CD14-positive monocyte (primary cell): ENCODE data around the gene SLC7A5. TPM values are rescaled to one million over a fixed set of nuclear protein-coding genes. Genes with fewer than 3 reads are reported as not detected.

Experiments
- DNase-seq, 3 donors: peaks; one replicate each; pipeline ENCODE4 v3.0.0-alpha.2; 2011 to 2022
- H2AFZ ChIP-seq: 2 replicates; pipeline ENCODE4 v1.6.0; 2012; ENCODE audit warnings: mild to moderate bottlenecking, low read depth, low read length, inconsistent platforms; ENCODE audit not compliant: insufficient read depth, poor library complexity, severe bottlenecking
- H3K27ac ChIP-seq, 2 donors: 1 replicate in 1 of 2; 2 replicates in 1 of 2; pipeline ENCODE4 v1.5.1; 2012 to 2013; ENCODE audit warnings: low read length in 2 of 2, control low read depth in 1 of 2, inconsistent platforms in 1 of 2, low read depth in 1 of 2, mild to moderate bottlenecking in 1 of 2
- H3K27me3 ChIP-seq, 2 donors: one replicate each; pipeline versions ENCODE4 v1.6.0 to v1.6.1; 2011 to 2013; ENCODE audit warnings: low read length in 2 of 2; ENCODE audit not compliant: control insufficient read depth in 2 of 2, insufficient read depth in 2 of 2
- H3K36me3 ChIP-seq, 2 donors: replicated peaks in 1 of 2; 1 replicate in 1 of 2; 2 replicates in 1 of 2; pipeline versions ENCODE4 v1.5.1 to v1.6.1; 2012 to 2013; ENCODE audit warnings: low read length in 2 of 2, control low read depth in 1 of 2, inconsistent platforms in 1 of 2, mild to moderate bottlenecking in 1 of 2; ENCODE audit not compliant: insufficient read depth in 2 of 2, control insufficient read depth in 1 of 2
- H3K4me1 ChIP-seq, 2 donors: 1 replicate in 1 of 2; 2 replicates in 1 of 2; pipeline versions ENCODE4 v1.5.1 to v1.6.1; 2012 to 2013; ENCODE audit warnings: low read length in 2 of 2, control low read depth in 1 of 2, inconsistent platforms in 1 of 2, mild to moderate bottlenecking in 1 of 2, moderate library complexity in 1 of 2; ENCODE audit not compliant: insufficient read depth in 2 of 2, control insufficient read depth in 1 of 2
- H3K4me2 ChIP-seq: replicated peaks from 2 replicates; pipeline ENCODE3; 2012; ENCODE audit warnings: low read length, moderate library complexity, mild to moderate bottlenecking; ENCODE audit not compliant: poor library complexity, severe bottlenecking; ENCODE audit errors: extremely low read depth
- H3K4me3 ChIP-seq, 3 experiments: fragments of 200-600 bp in 1 of 3; sonication (generic) in 1 of 3; replicated peaks in 1 of 3; 1 replicate in 2 of 3; 2 replicates in 1 of 3; pipeline ENCODE4 v1.5.1; 2011 to 2013; ENCODE audit warnings: low read length in 3 of 3, mild to moderate bottlenecking in 3 of 3, control low read depth in 2 of 3, low read depth in 2 of 3, inconsistent platforms in 1 of 3, moderate library complexity in 1 of 3
- H3K79me2 ChIP-seq: 2 replicates; pipeline ENCODE4 v1.6.0; 2012; ENCODE audit warnings: mild to moderate bottlenecking, control low read depth, inconsistent platforms, low read length, moderate library complexity; ENCODE audit not compliant: insufficient read depth
- H3K9ac ChIP-seq: 2 replicates; pipeline ENCODE4 v1.6.0; 2017; ENCODE audit warnings: low read length, mild to moderate bottlenecking; ENCODE audit not compliant: insufficient read depth, poor library complexity, severe bottlenecking
- H3K9me3 ChIP-seq, 2 donors: replicated peaks in 1 of 2; 1 replicate in 1 of 2; 2 replicates in 1 of 2; pipeline versions ENCODE4 v1.5.1 to v1.6.1; 2012 to 2013; ENCODE audit warnings: low read length in 2 of 2, control low read depth in 1 of 2; ENCODE audit not compliant: control insufficient read depth in 1 of 2, insufficient read depth in 1 of 2
- H4K20me1 ChIP-seq: 2 replicates; pipeline ENCODE4 v1.6.0; 2012; ENCODE audit warnings: mild to moderate bottlenecking, low read length, control low read depth, moderate library complexity; ENCODE audit not compliant: insufficient read depth
- H3K27ac Mint-ChIP-seq, 7 donors: one replicate each; pipeline ENCODE4 v1.8.0; 2020; ENCODE audit warnings: mild to moderate bottlenecking in 7 of 7, mixed read lengths in 7 of 7, moderate library complexity in 6 of 7, inconsistent platforms in 2 of 7
- H3K27me3 Mint-ChIP-seq, 3 donors: one replicate each; pipeline ENCODE4 v1.8.0; 2021 to 2022; ENCODE audit warnings: low read depth in 3 of 3, mild to moderate bottlenecking in 3 of 3, mixed read lengths in 3 of 3, moderate library complexity in 3 of 3, inconsistent platforms in 1 of 3
- H3K36me3 Mint-ChIP-seq, 2 donors: one replicate each; pipeline ENCODE4 v1.8.0; 2020; ENCODE audit warnings: mixed read lengths in 2 of 2, inconsistent platforms in 1 of 2, mild to moderate bottlenecking in 1 of 2
- H3K4me1 Mint-ChIP-seq: one replicate; pipeline ENCODE4 v1.8.0; 2020; ENCODE audit warnings: mild to moderate bottlenecking, mixed read lengths
- H3K4me3 Mint-ChIP-seq, 2 donors: one replicate each; pipeline ENCODE4 v1.8.0; 2020; ENCODE audit warnings: mild to moderate bottlenecking in 2 of 2, mixed read lengths in 2 of 2, moderate library complexity in 1 of 2
- H3K9me3 Mint-ChIP-seq, 7 donors: one replicate each; pipeline ENCODE4 v1.8.0; 2020 to 2022; ENCODE audit warnings: mixed read lengths in 7 of 7, mild to moderate bottlenecking in 6 of 7, moderate library complexity in 6 of 7, inconsistent platforms in 2 of 7
- CTCF ChIP-seq: fragments of 200-600 bp; IDR thresholded peaks from one replicate; pipeline ENCODE4 v1.8.0; 2022; ENCODE audit warnings: antibody characterized with exemption, mild to moderate bottlenecking
- WGBS: methylation state at CpG from one replicate; pipeline ENCODE4 v1.1.5; 2013; ENCODE audit warnings: missing lambda C conversion rate; ENCODE audit not compliant: insufficient coverage; 5-methylcytosine and 5-hydroxymethylcytosine counted together
- intact Hi-C, 2 donors: fragments of 100-400 bp; cut with micrococcal nuclease; formaldehyde crosslinking; loops; one replicate each; pipeline versions ENCODE4 v1.15.0 to v1.15.1; 2023
- polyA plus RNA-seq, 3 donors: library from polyadenylated mRNA; depleted of rRNA in 1 of 3; unstranded in 2 of 3; stranded (reverse) in 1 of 3; fragments of 300-500 nt in 2 of 3; fragments of >200 nt in 1 of 3; fragmentation: Illumina TruSeq in 2 of 3; gene quantifications; 1 replicate in 2 of 3; 2 replicates in 1 of 3; pipeline ENCODE4 v1.2.3, GENCODE V29; 2012 to 2021
- small RNA-seq: library from RNA; depleted of rRNA; stranded (forward); fragments of <200 nt; gene quantifications from one replicate; pipeline ENCODE3, GENCODE V24; 2012; ENCODE audit warnings: low read depth; ENCODE audit not compliant: insufficient read length

Gene SLC7A5
- polyA plus RNA-seq, 3 donors: 0.40 to 5.8 (median 1.1) TPM

GRCh38 chr16:87782033-87782432 is 87.3 kb downstream of the SLC7A5 start:
- H3K9me3 ChIP-seq: peaks cover 0 to 4% of the 10 kb centered on the region in 2 donors
- H4K20me1 ChIP-seq: no peaks in the 10 kb centered on the region
- no peak for TF ChIP-seq CTCF
- H3K36me3 ChIP-seq: no peaks in the 10 kb centered on the region
- no peak overlapping the region for H3K4me3 ChIP-seq
- H2AFZ ChIP-seq: no peak overlapping the region
- no peak overlapping the region for H3K4me2 ChIP-seq
- H3K27ac Mint-ChIP-seq: no peak overlapping the region
- H3K9me3 Mint-ChIP-seq: peaks cover 0 to 12% (median 4%) of the 10 kb centered on the region in 7 donors
- peaks cover 40 to 44% of the 10 kb centered on the region in 2 donors for H3K4me1 ChIP-seq
- H3K9ac ChIP-seq: no peak overlapping the region
- H3K27me3 Mint-ChIP-seq: peaks cover 0 to 12% (median 2%) of the 10 kb centered on the region in 3 donors
- peaks cover 0 to 2% of the 10 kb centered on the region in 2 donors for H3K36me3 Mint-ChIP-seq
- H3K27me3 ChIP-seq: no peaks in the 10 kb centered on the region
- H3K4me3 Mint-ChIP-seq: no peak overlapping the region
- H3K27ac ChIP-seq: no peak overlapping the region
- DNase-seq: no peak
- intact Hi-C loops: no loop called here
- H3K4me1 Mint-ChIP-seq: peaks cover 40% of the 10 kb centered on the region
- no peaks in the 10 kb centered on the region for H3K79me2 ChIP-seq
- no CpG with 5 or more reads among the region's 4 CpGs for WGBS

GRCh38 chr16:87780385-87780989 is 88.8 kb downstream of the SLC7A5 start:
- Histone ChIP-seq H2AFZ (peak overlapping the region; percentile 54), H3K4me2 (peak overlapping the region; percentile 52)
- H3K4me1 Mint-ChIP-seq: peaks cover 40% of the 10 kb centered on the region

More at GRCh38 chr16:87780385-87780989, 88.8 kb downstream of the SLC7A5 start:
- Mint-ChIP-seq H3K4me3 (peak overlapping the region; percentile 25 to 67), H3K36me3 (peaks cover 0 to 2% of the 10 kb centered on the region in 2 donors), H3K27me3 (peaks cover 0 to 12% (median 2%) of the 10 kb centered on the region in 3 donors), H3K9me3 (peaks cover 0 to 12% (median 4%) of the 10 kb centered on the region in 7 donors), H3K27ac (peak overlapping the region; percentile 84 to 96 (median 86))
- no peaks in the 10 kb centered on the region for H3K36me3 ChIP-seq
- no peaks in the 10 kb centered on the region for H3K27me3 ChIP-seq
- intact Hi-C loops: no loop called here
- peaks cover 40 to 44% of the 10 kb centered on the region in 2 donors for H3K4me1 ChIP-seq
- no peak for TF ChIP-seq CTCF
- H4K20me1 ChIP-seq: no peaks in the 10 kb centered on the region
- no peaks in the 10 kb centered on the region for H3K79me2 ChIP-seq
- DNase-seq: peak; percentile 58 to 80 (median 79)
- peaks cover 0 to 4% of the 10 kb centered on the region in 2 donors for H3K9me3 ChIP-seq
- H3K9ac ChIP-seq: no peak overlapping the region
- WGBS: 0% methylated on average over 4 of the region's 10 CpGs
- peak overlapping the region; percentile 40 to 77 for H3K27ac ChIP-seq
- H3K4me3 ChIP-seq: peak overlapping the region in 1 of 3 experiments; percentile 43

Small RNA genes within 50 kb of the gene (small RNA-seq; reads per million reads assigned to genes)
- gene MIR6775: not detected

Other genes starting within 250 kb of the SLC7A5 start
- 10 to 100 TPM; 11.2 to 26.4 (median 12.6) TPM for gene KLHDC4, start 103.5 kb downstream of the SLC7A5 start, polyA plus RNA-seq
- gene CA5A, start 67.0 kb upstream of the SLC7A5 start, polyA plus RNA-seq: not detected
- 10 to 100 TPM; 10.1 to 40.9 (median 11.7) TPM for gene BANP, start 81.9 kb upstream of the SLC7A5 start, polyA plus RNA-seq